ENCODE measurements around the gene KLHL29. TPM values are rescaled to one million over a fixed set of nuclear protein-coding genes. Genes with fewer than 3 reads are reported as not detected.

Gene KLHL29
- total and polyA plus RNA-seq, 2 of the 13 experiments (the other 11 are each of a cell fraction or from before 2014, with no cell fraction given) = 0.01 TPM; not detected in 1

DNA sequence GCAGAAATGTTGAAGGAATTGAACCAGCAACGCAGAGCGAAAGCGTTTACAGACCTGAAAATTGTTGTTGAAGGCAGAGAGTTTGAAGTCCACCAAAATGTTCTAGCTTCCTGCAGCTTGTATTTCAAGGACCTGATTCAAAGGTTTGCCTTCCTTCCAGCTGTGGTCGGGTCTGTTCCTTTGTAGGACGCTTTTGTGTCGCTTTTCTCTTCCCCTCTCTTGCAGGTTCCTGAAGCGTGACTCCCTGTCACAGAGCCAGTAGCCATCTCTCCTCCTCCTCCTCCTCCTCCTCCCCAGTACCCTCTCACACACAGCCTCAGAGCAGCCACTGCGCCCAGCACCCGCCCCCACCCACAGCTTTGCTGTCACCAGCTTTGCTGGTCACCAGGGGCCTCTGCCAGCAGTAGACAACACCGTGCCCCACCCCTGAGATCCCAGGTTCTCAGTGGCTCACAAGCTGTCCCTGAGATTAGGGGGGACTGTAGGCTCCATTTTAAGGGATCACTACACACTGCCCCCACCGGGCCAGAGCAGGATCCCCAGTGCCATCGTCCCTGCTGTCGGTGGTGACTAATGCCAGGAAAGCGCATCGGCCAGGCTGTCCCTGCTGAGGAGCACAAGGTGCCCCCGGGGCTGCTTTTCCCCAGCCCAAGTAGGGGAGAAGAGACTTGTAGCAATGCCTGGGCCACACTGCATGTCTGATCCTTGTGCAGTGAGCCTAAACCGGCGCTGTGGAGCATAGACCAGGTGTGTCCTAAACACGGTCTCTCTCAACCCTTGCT is 299.6 kb downstream of the KLHL29 start:
- H3K4me3 ChIP-seq (replicated peaks in 1 of 3; ENCODE audit: insufficient read depth in 1 of 3, low read depth in 2 of 3, low read length in 3 of 3) = no peak overlapping the region
- TSS peak; percentile 36 for BruUV-seq (replicated peaks)
- H2AFZ ChIP-seq (ENCODE audit: low read length) = no peak overlapping the region
- no peaks in the 10 kb centered on the region for H4K20me1 ChIP-seq (ENCODE audit: insufficient read depth, low read length)
- H3K4me1 ChIP-seq (ENCODE audit: insufficient read depth, low read length) = 0 out of 2 replicates have a peak, but pooled peaks cover 4% of the 10 kb centered on the region
- POLR2A ChIA-PET = no interaction called here
- H3K27ac ChIP-seq (ENCODE audit: extremely low read length, insufficient read depth, low read length) = no peak overlapping the region
- H3K9ac ChIP-seq (ENCODE audit: insufficient read depth, low read depth, low read length) = no peak overlapping the region
- DNase-seq (ENCODE audit: low spot score) (no peak), ATAC-seq (peak; percentile 19), FAIRE-seq (no peak)
- peak overlapping the region; percentile 16; the same call in 1 of the 2 replicates for H3K4me2 ChIP-seq (ENCODE audit: low read depth, low read length)
- WGBS (ENCODE audit: low lambda C conversion rate) = 37% methylated on average over 13 of the region's 19 CpGs
- no peak for TF ChIP-seq ZNF292 (CRISPR knock-in tag; IDR thresholded peaks at IDR 0.05; ENCODE audit: borderline replicate concordance, low read depth)
- peak; percentile 8 for TF ChIP-seq AGO2 (optimal IDR thresholded peaks at IDR 0.05; ENCODE audit: low read depth, low read length)
- H3K27me3 ChIP-seq (ENCODE audit: control insufficient read depth in 1 of 2, insufficient read depth in 2 of 2, low read length in 2 of 2) = peaks cover 3 to 7% of the 10 kb centered on the region in 2 experiments; a peak in 3 of 5 replicates
- no peaks in the 10 kb centered on the region for H3K79me2 ChIP-seq (ENCODE audit: insufficient read depth, low read length)
- no peaks in the 10 kb centered on the region for H3K9me3 ChIP-seq (ENCODE audit: low read length)
- in situ Hi-C loops (cut with HindIII; ENCODE audit: extremely low pct_ligation_motif_present, low pct_unique_long_range_greater_than_20kb) = no loop called here
- intact Hi-C loops (cut with micrococcal nuclease; ENCODE audit: unreplicated experiment) = no loop called here
- CTCF ChIA-PET (ENCODE audit: low intra/inter-chr PET ratio, low total read pairs) = no interaction called here
- H3K36me3 ChIP-seq (replicated peaks in 1 of 2; ENCODE audit: control insufficient read depth in 1 of 2, insufficient read depth in 2 of 2, low read length in 2 of 2) = no peaks in the 10 kb centered on the region

DNA sequence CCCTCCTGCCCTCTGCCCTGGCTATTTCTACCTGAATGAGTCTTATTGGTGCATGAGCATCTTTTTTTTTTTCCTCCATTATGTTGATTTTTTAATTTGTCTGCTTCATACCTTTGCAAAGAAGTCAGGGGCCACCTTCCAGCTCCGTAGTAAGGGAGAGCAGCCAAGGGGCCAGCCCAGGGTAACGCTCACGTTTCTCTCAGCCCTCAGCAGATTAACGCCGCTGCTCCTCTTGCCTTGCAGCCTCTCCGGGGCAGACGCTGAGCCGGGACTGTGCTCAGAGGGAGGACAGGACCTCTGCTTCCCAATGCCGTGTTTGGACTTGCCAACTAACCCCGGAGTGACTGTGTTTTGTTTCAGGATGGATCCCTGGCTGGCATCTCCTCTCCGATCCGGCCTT is 300.2 kb downstream of the KLHL29 start:
- 59% methylated on average over 12 of the region's 12 CpGs for WGBS (ENCODE audit: low lambda C conversion rate)
- POLR2A ChIA-PET = no interaction called here

More for the DNA sequence above, 300.2 kb downstream of the KLHL29 start:
- BruUV-seq (replicated peaks) = no TSS peak
- DNase-seq (ENCODE audit: low spot score) = no peak
- Histone ChIP-seq H2AFZ (ENCODE audit: low read length) (no peak overlapping the region), H3K9ac (ENCODE audit: insufficient read depth, low read depth, low read length) (no peak overlapping the region), H3K36me3 (replicated peaks in 1 of 2; ENCODE audit: control insufficient read depth in 1 of 2, insufficient read depth in 2 of 2, low read length in 2 of 2) (no peaks in the 10 kb centered on the region), H3K27ac (ENCODE audit: extremely low read length, insufficient read depth, low read length) (no peak overlapping the region), H3K9me3 (ENCODE audit: low read length) (no peaks in the 10 kb centered on the region), H3K27me3 (ENCODE audit: control insufficient read depth in 1 of 2, insufficient read depth in 2 of 2, low read length in 2 of 2) (peaks cover 3 to 7% of the 10 kb centered on the region in 2 experiments; a peak in 3 of 5 replicates), H3K4me3 (replicated peaks in 1 of 3; ENCODE audit: insufficient read depth in 1 of 3, low read depth in 2 of 3, low read length in 3 of 3) (no peak overlapping the region), H3K4me1 (ENCODE audit: insufficient read depth, low read length) (0 out of 2 replicates have a peak, but pooled peaks cover 4% of the 10 kb centered on the region), H3K4me2 (ENCODE audit: low read depth, low read length) (no peak overlapping the region), H3K79me2 (ENCODE audit: insufficient read depth, low read length) (no peaks in the 10 kb centered on the region), H4K20me1 (ENCODE audit: insufficient read depth, low read length) (no peaks in the 10 kb centered on the region)
- CTCF ChIA-PET (ENCODE audit: low intra/inter-chr PET ratio, low total read pairs) = no interaction called here
- FAIRE-seq = no peak
- ATAC-seq = peak; percentile 1; the same call in 1 of the 3 replicates
- intact Hi-C loops (cut with micrococcal nuclease; ENCODE audit: unreplicated experiment) = no loop called here
- in situ Hi-C loops (cut with HindIII; ENCODE audit: extremely low pct_ligation_motif_present, low pct_unique_long_range_greater_than_20kb) = no loop called here
- no peak for TF ChIP-seq GATAD1 (CRISPR knock-in tag; IDR thresholded peaks at IDR 0.05)
- TF ChIP-seq KDM2A (CRISPR knock-in tag; IDR thresholded peaks at IDR 0.05; ENCODE audit: borderline replicate concordance, low read depth) = no peak
- 0 out of 2 replicates have a peak, but pooled peaks have one; percentile 18 for TF ChIP-seq ZNF143 (CRISPR knock-in tag; IDR thresholded peaks at IDR 0.05)
- no peak for TF ChIP-seq HMG20B (CRISPR knock-in tag; conservative IDR thresholded peaks at IDR 0.05)
- TF ChIP-seq AGO2 (optimal IDR thresholded peaks at IDR 0.05; ENCODE audit: low read depth, low read length) = peak; percentile 33
- no peak for TF ChIP-seq STAG1 (CRISPR knock-in tag; IDR thresholded peaks at IDR 0.05)
- TF ChIP-seq, protein P1, sequence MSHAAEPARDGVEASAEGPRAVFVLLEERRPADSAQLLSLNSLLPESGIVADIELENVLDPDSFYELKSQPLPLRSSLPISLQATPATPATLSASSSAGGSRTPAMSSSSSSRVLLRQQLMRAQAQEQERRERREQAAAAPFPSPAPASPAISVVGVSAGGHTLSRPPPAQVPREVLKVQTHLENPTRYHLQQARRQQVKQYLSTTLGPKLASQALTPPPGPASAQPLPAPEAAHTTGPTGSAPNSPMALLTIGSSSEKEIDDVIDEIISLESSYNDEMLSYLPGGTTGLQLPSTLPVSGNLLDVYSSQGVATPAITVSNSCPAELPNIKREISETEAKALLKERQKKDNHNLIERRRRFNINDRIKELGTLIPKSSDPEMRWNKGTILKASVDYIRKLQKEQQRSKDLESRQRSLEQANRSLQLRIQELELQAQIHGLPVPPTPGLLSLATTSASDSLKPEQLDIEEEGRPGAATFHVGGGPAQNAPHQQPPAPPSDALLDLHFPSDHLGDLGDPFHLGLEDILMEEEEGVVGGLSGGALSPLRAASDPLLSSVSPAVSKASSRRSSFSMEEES (CRISPR knock-in tag; IDR thresholded peaks at IDR 0.05) = no peak
- TF ChIP-seq RARG (CRISPR knock-in tag; IDR thresholded peaks at IDR 0.05; ENCODE audit: low read depth) = no peak
- TF ChIP-seq ZEB1 (IDR thresholded peaks at IDR 0.05; ENCODE audit: insufficient replicate concordance, low read depth) = no peak

Data from HepG2 (cell line).